HG02852 (cell line): ENCODE data around the gene LYZL6.

ENCODE experiments used
- ATAC-seq: cut with Tn5 transposase; IDR thresholded peaks from one replicate; pipeline ENCODE4 v1.9.1; 2021; ENCODE audit warnings: mild to moderate bottlenecking, moderate library complexity; ENCODE audit not compliant: unreplicated experiment

Gene LYZL6, protein sequence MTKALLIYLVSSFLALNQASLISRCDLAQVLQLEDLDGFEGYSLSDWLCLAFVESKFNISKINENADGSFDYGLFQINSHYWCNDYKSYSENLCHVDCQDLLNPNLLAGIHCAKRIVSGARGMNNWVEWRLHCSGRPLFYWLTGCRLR

DNA sequence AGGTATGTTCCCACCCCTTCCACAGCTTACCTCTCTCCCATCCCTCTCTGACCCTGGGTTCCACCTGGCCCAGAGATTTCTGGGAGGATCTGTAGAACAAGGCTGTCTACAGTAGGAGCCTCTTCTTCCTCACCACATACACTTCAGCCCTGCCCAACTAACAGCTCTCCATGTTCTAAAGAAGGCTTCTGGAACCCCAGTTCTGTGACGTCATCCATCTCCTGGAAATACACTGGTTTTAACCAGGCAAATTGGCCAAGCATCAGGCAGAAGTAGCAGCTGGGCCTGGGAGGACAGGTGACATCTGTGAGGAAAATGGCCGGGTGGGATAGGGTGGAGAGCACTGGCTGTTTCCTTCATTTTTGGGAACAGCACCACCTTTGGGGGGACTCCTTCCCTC, at the start of gene LYZL6:
Gene LYZL6 (minus strand): TSS at position 177 of the 400 bp plus-strand sequence. CDS start 4,357 bp downstream, outside the sequence.
- ATAC-seq: no peak

DNA sequence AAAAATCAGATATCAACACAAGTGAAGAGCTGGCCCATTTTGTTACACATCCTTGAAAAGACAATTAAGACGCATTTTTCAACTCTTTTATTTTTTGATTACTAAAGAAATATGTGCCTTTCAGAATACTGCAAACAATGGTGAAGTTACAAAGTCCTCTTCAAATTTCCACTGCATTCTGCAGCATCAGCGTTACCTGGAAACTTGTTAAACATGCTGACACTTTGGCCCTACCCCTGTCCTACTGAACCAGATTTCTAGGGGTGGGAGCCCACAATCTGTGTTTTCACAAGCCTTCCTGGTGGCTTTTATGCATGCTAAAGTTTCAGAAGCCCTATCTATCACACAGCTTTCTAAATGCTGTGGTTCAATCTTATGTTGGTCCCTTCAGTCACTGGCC, 47.6 kb upstream of the LYZL6 start:
- no peak for ATAC-seq

DNA sequence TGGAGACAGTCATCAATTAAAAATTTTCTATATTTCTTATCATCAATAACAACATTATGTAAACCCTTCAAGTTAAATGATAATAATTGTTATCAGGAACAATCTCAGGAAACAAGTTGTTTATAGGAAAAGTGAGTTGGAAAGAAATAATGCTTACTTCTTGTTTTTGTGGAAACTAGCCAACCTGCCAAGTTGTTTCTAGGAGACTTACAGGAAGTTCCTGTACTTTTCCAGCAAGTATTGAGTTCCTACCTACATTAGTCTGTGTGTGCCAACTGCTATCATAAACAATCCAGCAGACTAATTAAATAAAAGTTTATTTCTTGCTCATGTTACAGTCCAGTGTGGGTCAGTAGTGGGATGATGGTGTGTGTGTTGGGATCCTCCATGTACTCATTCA, 44.7 kb upstream of the LYZL6 start:
- no peak for ATAC-seq

DNA sequence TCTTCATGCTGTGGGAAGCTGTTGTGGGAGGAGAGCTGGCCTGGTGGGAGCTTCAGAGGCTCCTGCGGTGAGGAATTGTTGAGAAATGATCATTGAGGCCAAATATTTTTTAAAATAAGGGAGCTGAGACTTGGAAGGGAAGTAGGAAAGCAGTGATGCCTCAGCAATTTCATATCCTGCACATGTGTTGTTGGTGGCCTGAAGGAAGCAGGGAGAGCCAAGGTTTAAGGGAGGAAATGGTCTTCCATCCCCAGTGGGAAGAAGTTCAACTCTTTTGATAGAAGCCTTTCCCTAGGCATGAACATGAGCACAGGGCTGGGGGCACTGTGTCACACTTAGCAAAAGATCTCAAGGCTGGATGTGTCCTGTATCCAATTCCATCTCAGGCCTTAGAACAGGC, 43.1 kb upstream of the LYZL6 start, which contains the start of gene CCL14:
Gene CCL14 (minus strand): TSS at position 87 of the 400 bp plus-strand sequence. CDS start 80 bp downstream, at position 7.
- no peak for ATAC-seq

DNA sequence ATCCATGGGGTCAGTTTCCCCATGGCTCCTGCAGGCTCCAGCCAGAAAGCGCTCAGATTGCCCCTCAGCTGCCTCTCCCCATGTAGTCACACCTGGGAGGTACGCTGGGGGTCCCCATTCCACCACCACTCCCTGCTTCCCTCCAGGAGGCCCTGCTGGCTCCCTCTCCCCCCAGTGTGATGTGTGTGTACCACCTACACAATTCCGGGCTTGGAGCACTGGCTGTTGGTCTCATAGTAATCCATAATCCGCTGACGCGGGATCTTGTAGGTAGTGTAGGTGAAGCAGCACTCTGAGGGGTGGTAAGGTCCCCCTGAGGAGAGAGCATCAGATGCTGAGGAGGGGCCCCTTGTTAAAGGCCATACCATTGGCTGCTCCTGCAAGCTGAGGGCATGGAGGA, 40.6 kb upstream of the LYZL6 start:
- ATAC-seq: no peak

DNA sequence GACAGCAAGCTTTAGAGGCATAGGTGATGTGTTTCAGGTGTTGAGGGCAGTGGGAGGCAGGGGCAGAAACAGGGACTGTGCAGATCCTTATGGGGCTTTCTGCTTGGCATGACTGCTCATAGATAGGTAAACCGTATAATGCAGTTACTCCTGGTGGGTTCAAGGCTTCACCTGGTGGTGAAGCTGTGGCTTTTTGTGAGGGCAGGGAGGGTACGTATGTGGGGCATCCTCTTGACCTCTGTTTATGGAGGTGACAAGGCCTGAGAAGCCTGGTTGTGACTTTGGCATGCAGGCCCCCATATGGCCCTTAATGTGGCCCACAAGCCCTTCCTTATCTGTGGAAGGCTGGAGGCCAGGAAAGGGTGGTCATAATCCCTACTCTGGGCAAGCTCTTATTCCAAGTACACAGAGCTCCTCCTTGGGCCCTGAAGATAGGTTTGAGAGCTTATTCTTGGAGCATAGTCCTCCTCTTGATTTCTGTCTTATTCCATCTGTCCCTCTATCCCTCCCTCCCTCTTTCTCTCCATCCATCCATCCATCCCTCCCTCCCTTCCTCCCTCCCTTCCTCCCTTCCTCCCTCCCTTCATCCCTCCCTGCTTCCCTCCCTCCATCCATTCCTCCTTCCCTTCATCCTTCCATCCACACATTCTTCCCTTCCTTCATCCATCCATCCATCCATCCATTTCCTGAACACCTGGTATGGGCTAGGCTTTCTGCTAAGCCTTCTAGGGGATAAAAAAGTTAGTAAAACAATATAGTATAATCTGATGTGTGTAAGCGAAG, 39.1 kb upstream of the LYZL6 start:
- ATAC-seq: no peak

DNA sequence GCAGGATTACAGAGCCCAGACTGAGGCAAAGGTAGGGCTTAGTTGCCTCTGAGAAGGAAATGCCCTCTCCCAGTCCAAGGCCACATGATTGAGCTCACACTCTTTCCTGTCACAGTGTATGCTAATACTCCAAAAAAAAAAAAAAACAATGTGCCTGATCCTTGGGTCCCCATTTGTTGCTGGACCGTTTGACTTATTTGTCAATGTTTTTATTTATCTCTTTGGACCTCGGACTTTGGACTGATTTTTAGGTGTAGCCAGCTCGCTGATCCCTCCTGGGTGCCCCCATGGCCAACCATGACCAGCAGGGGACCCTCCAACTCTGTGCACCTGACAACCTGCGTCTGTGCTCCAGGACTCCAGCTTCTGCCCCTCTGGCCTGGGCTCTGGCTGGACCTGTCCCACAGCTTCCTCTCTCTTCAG, 38.4 kb upstream of the LYZL6 start:
- ATAC-seq: no peak

DNA sequence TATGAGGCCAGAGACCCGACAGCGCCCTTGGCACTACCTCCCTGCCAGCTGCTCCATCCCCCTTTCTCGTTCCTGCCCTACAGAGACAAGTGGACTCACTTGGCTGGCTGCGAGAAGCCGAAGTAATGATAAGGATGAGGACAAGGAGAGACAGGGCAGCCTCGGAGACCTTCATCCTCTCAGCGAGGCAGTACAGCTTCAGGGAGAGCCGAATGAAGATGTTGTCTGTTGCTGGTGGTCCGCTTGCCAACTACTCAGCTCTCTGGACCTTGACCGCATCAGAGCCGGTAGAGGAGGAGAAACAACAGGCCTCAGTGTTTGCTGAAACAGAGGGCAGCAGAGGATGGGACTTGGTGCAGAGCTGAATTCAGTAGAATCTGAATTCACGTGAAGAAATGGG, 37.7 kb upstream of the LYZL6 start, which contains the start of gene CCL16:
Gene CCL16 (minus strand): TSS at position 252 of the 400 bp plus-strand sequence. CDS start 77 bp downstream, at position 175.
- ATAC-seq: no peak

DNA sequence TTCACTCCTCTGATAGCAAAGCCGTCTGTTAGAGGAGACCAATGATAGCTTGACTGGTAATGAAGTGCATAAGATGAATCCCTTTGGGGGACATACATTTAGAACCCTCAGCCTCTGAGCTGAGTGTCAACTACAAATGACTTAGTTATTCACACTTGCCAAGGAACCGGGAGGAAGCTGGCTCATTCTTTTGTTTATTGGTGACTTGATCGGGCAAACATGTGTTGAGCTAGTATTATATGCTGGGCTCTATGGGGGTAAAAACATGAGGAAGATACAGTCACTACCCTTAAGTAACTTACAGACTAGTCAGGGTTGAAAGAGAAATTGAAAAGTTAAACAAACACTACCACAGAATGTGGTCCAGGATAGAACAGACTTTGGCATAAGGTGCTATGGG, 34.8 kb upstream of the LYZL6 start:
- ATAC-seq: no peak

DNA sequence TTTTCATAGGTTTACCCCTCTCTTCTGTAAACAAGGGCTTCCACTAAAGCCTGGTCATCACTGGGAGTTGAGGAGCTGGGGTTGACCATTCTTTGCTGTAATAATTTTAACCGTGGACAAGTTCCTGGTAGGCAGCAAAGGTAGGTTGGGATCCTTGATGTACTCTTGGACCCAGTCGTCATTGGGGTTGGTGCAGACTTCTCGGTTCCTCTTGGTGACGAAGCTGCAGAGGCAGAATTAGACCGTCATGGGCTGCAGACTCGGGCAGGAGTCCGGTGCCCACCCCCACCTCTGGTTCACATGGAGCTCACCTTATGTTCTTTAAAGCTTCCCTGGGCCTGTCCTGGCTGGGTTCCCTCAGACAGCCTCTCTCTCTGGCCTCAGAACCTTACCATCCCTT, 34.0 kb upstream of the LYZL6 start:
- ATAC-seq: no peak

DNA sequence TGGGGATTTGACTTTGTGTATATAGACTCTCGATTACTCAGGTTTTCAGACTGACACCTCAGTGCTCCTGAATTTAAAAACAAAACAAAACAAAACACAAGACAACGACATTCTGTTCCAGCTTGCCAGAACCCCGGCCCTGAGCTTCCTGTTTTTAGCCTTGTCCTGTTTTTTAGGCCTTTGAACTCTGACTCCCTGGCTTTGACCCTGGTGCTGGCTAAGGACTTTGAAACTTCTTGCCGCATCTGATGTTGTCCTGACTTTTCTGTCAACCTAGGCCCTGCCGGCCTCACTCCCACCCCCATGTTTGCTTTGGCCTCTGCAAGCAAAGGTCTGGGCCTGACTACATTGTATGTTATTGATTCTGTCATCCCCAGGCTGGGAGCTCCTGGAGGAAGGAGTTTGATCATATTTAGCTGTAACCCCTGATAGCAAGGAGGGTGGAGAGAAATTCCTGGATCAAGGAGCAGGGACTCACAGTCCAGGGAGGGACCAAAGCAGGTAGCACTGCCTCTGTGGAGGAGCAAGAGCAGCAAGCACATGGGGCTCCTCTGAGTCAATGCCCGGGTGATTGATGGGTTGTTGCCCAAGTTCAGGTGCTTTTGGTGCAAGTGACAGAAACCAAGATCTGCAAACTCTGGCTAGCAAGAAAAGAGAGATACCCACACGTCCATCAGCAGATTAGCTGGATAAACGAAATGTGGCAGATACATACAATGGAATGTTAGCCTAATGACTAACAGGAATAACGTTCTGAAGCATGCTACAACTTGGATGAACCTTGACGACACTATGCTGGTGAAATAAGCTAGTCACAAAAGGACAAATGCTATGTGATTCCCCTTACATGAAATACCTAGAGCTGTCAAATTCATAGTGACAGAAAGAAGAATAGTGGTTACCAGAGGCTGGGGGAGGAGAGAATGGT, 30.1 kb upstream of the LYZL6 start:
- ATAC-seq: no peak

DNA sequence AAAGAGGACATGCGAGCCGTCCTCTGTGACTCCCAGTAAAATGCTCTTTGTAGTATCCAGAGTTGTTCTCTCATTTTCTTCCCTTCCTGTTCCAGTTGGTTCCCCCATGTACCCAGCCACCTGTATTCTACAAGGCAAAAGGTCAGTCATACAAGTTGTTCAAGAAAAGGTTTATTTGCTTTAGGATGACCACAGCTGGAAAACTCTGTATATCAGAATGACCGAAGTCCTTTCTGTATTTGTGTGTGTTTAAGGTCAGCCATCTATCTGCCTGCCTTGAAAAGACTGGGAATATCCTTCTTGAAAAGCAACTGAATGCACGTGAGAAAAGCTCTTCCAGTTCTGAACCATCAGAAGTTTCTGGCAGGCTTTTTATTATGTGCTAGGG, 29.4 kb upstream of the LYZL6 start:
- ATAC-seq: no peak

DNA sequence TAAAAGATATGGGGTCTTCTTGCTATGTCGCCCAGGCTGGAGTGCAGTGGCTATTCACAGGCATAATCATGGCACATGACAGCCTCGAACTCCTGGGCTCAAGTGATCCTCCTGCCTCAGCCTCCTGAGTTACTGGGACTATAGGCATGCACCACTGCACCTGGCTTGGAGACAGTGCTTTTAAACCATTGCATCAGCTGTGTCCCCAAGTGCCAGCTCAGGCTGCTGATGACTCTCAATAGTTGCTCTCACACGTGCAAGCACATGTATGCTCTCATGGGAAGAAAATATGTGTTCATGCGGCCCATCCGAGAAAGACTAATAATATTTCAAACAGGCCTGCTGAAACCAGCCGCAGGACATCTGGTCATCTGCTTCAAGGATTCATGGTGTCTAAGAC, 29.0 kb upstream of the LYZL6 start:
- no peak for ATAC-seq

DNA sequence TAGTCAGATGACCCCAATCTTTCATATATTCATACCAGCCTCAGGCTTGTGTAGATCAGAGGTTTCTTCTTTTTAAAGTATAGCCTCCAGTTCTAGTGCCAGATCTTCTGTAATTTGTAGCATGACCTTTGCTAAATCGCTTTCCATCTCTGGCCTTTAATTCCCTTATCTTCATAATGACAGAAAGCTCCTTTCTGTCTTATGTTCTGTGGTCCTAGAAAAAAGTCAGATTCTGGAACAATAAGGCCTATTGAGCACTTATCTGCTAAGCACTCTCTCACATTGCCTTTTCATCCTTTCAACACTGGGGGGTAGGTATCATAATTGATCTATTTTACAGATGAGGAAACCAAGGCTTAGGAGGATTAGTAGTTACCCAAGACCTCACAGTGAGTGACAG, 28.6 kb upstream of the LYZL6 start:
- ATAC-seq: no peak

DNA sequence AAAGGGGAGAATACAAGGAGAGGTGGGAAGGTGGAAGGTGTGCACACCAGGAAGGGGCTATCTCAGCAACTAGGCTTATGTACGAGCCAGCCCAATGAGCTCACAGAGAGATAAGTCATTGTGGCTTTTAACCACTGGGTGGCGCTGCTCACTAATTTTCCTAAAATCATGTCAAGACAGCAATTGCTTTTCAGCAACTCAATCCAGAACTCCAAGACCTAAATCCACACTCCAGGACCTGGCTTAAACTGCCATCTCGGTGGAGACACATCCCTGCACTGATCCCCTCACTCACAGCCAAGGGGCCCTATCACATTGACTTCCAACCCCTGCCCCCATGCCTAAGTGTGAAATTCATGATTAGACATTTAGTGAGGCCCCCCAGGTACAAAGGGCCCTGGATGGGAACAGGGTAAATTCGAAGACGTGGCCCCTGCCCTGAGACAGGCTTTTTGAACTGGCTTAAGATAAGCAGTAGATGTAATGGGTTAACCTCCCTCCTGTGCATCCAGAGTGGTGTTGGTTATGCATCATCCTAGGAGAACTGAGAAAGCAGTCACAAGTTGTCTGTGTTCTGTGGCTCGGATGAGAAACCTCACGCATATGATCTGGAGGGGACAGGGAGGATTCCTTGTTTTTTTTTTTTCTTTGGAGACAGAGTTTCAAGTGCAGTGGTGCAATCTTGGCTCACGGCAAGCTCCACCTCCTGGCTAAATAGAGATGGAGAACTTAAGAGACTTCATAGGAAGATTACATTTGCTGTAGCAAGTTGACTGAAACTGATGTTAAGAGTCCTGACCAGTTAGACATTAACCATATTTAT, 26.3 kb upstream of the LYZL6 start:
- ATAC-seq: no peak

DNA sequence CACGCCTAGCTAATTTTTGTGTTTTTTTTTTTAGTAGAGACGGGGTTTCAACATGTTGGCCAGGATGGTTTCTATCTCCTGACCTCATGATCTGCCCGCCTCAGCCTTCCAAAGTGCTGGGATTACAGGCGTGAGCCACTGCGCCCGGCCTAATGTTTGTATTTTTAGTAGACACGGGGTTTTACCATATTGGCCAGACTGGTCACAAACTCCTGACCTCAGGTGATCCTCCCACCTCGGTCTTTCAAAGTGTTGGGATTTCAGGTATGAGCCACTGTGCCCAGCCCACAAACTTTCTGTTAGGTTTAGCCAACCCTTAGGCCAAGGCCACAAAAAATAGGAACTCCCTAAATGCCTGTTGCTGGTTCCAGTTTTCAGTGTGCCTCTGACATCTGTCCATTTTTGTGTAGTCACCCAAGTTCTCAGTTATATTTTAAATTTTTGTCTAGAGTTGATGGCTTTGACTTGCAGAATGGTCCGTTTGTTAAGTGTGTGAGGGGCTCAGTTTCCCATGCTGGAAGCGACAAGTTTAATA, 25.1 kb upstream of the LYZL6 start:
- ATAC-seq: no peak

DNA sequence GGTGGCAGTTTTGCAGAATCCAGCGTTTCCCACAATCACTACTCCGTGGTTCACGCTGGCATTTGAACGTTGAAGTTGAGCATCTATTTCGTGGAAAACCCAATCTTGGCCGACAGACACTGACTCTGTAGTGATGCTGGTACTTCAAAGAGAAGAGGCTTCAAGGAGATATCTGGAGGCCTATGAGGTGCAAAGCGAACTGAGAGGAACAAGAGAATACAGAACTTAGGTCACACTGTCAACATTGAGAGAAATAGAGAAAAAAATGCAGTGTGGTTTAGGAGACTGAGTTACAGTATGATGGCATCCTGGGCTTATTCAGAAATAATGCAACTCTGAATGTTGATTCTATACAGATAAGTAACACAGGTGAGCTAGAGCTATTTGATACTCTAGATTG, 21.8 kb upstream of the LYZL6 start:
- no peak for ATAC-seq

DNA sequence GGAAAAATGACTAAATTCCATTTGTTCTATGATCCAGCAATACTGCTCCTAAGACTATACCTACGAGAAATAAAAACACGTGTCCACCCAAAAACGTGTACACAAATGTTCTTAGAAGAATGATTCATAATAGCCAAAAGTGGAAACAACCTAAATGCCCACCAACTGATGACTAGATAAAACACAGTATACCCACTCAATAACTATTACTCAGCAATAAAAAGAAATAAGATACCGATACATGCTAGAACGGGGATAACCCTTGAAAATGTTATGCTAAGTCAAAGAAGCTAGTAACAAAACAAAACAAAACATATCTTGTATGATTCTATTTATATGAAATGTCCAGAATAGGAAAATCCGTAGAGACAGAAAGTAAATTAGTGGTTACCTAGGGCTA, 20.1 kb upstream of the LYZL6 start:
- ATAC-seq: no peak

DNA sequence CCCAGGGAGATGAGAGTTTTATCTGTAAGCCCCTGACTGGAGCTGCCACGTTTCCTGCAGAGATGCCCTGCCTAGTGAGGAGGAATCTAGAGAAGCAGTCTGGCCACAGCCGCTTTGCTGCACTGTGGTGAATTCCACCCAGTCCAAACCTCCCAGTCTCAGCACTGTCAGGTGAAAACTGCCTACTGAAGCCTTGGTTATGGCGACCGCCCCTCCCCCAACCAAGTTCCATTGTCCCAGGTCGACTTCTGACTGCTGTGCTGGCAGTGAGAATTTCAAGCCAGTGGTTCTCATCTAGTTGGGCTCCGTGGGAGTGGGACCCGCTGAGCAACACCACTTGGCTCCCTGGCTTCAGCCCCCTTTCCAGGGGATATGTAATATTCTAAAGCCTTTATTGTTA, 10.2 kb upstream of the LYZL6 start:
- no peak for ATAC-seq

DNA sequence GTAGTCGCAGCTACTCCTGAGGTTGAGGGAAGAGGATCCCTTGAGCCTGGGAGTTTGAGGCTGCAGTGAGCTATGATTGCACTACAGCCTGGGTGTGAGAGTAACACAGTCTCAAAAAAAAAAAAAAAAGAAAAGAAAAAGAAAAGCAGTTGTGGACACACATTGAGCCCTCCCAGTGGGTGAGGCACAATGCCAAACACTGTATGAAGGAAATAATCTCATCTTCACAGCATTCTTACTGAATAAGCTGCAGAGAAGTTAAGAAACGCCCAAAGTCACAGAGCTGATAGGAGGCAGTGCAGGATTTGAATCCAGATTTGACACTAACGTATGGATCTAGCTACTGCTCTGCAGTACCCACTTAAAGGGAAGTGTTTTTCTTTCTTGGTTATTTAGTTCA, 5.9 kb upstream of the LYZL6 start:
- ATAC-seq: no peak
